IPS-NIHi11 (cell line): ENCODE data around the gene UBE2L3.
"Not testable (repeated sequence)": the region's sequence is repeated elsewhere in the genome, so short reads cannot be mapped to it uniquely, and the experiment has no call there.

Experiments used
- DNase-seq: peaks from one replicate; pipeline ENCODE4 v3.0.0; 2012; ENCODE audit warnings: mixed read lengths, low spot score

Gene UBE2L3

DNA sequence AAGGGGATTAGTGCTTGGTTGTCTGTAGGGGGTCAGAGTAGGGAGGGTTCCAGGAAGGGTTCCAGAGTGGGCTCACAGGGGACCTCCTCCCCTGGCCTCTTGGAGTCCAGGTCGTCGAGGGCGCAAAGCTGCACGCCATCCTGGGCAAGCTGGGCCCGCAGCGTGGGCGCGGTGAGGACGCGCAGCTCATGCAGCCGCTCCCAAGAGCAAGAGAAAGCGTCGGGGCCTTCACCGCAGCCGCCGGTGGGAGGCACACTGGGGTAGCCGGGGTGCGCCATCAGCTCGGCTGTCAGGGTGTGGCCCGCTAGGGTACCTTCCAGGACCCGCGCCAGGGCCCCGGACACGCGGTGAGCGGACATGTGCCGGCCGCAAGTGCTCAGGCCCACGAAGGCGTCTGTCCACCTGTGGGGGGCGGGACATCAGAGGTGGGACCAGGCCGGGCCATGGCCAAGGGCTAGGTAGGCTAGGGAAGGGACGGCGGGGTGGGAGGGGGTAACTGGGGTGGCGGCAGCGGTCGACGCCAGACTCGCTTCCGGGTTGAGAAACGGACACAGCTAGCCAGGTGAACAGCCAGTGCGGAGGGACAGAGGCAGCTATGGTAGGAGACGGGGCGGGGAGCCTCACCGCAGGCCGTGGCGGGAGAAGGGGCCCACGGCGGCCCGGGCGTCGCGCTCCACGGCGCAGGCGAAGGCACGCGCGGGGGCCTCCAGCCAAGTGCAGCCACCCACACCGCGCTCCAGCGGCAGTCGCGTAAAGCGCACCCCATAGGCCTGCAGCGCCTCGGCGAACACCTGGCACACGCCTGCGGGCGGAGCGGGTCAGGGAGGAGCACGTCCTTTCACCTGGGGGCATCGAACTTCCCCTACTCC lies 61.1 kb downstream of the UBE2L3 start:
- DNase-seq, result no peak

DNA sequence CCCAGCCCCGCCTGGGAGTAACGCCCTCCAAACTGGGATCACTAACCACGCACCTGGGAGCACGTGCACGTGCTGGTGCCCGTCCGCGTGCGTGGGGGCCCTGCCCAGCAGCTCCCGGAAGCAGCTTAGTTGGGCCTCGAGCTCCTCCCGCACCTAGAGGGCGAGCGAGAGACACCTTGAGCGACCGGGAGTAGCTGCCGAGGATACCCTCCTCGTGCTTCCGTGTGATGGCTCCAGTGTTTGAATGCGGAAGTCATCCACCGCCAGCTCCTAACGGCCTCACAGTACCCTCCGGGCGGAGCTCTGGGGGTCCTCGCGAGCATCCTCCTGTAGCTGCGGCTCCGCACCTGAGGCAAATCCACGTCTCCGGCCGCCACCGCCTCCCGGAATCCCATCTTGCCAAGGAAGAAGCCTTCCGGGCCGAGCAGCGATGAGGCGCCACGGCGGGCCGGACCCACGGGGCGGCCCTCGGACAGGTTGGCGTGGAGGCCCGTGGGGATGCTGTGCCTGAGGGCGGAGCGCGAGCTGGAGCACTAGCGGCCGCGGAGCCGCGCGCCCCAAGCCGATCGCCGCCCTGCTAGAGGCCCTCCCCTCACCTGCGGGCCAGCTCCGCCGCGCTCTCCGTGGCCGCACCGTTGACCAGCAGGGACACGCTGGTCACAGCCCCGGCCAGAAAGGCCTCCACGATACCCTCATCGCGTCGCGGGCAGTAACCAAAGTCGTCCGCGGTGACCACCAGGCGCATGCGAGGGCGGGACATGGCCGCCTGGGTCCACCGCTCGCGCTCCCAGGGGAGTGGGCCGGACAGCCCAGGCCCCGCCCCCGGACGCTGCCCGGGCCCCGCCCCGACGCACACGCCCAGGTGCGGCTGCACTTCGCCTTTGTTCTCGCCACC lies 62.0 kb downstream of the UBE2L3 start, which contains the start of gene YDJC:
TSS of gene YDJC (minus strand) at position 768 of the 895 bp plus-strand sequence. CDS start at position 760, 8 bp downstream.
- DNase-seq, result peak; percentile 95

DNA sequence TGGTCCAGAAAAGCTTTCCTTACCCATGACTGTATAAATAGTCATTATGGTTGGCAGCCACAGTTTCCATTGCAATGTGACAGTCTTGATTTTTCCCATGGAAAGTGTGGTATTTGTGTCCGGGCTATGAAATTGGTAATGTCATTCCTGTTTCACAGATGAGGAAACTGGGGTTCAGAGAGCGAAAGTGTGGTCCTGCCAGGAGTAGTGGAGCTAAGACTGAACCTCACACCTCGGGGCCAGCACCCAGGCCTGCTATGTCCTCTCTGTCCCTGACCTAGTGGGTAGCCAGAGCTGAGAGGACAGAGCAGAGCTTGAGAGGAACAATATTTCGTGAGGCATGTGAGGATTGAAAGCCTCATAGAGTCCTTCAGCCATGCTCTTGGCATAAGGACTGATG lies 63.5 kb downstream of the UBE2L3 start:
- DNase-seq, result no peak

DNA sequence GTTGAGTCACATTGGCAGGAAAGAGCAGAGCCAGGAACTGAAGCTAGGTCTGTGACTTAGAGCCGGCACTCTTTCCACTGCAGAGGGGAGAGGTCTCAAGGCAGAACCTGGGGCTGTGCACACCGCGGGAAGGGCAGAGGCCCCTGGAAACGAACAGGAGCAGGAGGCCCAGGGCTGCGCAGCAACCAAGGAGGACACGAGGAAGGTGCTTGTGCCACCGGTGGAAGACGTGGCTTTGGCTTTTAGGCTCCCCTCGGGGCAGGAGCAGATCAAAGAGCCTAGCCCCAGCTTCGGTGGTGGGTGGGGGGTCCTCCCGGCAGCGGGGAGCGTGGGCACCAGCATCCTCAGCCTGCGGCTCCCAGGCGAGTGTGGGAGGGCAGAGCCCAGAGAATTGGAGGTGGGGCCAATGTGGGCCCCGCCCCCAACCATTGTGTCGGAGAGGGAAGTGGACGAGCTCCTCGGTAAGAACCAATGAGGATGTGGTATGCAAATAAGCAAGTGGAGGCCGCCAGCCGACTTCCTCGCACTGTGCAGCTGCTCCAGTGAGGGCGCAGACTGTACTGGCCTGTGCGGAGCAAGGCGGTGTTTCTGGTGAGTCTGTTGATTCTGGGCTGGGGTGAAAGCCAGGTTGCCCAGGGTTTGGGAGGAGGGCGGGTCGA lies 64.9 kb downstream of the UBE2L3 start, which contains the start of gene CCDC116:
TSS of gene CCDC116 (plus strand) at position 524 of the 659 bp plus-strand sequence. CDS start 422 bp downstream, outside the sequence.
- DNase-seq, result peak; percentile 78

DNA sequence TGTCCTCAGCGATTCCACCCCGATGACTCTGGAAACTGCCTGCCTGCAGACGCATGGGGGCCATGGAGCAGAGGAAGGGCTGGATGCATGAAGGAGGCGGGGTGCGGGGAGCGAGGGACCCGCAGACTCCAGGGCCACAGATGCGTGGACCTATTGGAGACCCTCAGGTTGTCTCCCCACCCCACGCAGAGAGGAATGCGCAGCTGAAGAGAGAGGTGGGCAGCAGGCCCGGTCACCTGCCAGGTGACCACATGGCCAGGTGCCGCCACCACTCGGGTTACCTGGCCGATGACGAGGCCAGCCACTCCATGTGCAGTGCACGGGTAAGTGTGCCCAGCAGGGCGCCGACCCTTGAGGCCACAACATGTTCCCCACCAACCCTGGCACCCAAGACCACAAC lies 65.4 kb downstream of the UBE2L3 start:
- DNase-seq, result no peak

DNA sequence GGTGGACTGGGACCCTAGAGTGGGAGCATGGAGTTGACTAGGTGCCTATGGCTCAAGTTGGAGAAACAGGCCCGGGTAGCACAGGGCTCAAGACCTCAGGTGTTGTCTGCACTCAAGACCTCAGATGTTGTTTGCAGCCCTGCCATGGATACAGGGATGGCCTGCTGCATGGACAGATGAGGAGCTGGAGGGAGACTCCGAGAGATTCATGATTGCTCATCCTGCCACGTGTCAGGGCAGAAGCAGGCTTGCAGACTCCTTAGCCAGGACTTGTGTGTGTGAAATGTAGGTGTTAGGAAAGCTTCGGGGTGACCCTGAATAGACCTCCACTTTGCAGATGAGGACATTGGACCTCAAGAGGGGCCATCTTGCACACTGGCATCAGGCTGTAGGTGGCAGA lies 66.0 kb downstream of the UBE2L3 start:
- no peak for DNase-seq

DNA sequence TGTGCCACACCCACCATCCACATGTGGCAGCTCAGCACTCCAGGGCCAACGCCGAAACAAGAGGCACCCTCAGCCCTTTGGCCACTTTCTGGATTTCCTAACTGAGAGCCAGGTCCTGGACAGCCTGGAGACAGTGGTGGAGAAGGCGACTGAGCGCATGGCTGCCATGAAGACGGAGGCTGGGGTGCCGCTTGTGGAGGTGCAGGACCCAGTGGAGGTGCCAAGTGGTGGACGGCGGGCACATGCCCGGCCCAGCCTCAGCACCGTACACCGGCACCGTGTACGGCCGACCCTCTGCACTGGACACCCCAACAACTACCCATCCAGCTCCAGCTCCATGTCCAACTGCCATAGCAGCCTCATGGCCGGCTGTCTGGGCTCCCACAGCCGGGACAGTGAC lies 66.6 kb downstream of the UBE2L3 start:
- no peak for DNase-seq

DNA sequence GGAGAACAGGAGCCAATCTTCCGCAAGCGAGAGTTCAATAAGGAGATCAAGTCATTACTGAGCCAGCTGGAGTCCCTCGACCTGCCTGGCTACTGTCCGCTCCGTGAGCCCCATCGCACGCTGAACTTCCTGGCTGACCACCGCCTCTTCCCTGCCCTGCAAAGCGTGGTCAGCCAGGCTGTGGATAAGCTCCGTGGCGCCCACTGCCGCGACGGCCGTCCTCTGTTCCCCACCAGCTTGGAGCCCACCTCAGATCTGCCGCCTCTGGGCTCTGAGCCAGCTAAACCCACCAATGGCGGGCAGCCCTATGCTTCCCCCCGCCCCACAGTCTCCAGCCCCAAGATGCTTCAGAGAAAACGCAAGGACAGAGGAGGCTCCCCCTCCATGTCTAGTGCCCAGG lies 67.3 kb downstream of the UBE2L3 start:
- no peak for DNase-seq

DNA sequence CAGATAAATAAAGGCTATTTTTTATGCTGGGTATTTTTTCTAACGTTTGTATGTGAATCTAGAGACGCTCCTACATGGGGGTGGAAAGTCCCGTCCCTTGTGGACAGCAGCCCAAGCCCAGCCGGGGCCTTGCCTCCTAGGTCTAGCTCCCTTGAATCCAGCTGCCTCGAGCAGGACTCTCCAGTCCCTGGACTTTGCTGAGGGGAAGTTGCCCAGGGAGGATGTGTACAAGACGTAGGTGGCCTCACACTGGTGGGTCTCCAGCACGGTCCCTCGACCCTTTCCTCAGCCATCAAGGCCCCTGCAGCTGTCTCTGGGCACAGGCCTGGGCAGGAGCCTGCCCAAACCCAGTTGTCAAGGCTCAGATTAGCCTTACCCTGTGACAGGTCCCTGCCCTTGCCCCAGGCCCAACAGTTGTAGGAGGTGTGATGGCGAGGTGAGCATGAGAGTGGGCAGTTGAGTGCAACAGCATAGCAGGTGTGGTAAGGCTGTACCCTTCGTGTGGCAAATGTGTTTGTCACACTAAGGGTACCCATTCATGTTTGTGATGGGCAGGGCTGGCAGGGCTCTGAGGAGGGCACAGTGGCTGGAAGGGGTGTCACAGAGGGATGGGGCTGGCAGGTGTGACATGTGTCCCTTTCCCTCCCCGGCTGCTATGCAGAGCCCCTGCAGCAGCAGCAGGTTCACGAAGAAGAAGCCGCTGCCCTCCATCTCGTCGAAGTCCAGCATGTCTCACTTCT lies 68.4 kb downstream of the UBE2L3 start:
- no peak for DNase-seq

DNA sequence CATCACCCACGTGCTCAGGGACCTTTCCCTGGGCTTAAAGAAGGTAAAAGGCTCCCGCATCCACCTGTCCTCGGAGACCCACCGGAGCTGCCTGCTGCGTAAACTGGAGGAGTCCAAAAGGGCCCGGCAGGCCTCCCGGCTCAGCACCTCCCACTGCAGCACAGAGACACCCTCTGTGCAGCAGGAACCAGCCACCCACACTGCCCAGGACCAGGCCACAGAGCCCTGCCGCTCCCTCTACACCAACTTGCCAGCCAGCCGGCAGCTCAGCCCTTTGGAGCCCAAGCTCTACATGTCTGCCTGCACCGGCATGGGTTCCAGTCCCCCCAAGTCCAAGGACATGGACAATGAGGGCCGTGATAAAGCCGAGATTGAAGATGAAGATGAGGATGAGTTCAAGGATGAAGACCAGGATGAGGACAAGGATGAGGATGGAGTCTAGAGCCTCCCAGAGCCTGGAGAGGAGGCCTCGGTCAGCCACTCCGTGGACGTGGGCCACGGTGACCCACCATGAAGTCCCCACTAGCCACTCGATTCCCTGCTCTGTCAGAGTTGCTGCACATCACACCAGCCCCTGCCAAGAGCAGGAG lies 69.2 kb downstream of the UBE2L3 start:
- DNase-seq, result no peak

DNA sequence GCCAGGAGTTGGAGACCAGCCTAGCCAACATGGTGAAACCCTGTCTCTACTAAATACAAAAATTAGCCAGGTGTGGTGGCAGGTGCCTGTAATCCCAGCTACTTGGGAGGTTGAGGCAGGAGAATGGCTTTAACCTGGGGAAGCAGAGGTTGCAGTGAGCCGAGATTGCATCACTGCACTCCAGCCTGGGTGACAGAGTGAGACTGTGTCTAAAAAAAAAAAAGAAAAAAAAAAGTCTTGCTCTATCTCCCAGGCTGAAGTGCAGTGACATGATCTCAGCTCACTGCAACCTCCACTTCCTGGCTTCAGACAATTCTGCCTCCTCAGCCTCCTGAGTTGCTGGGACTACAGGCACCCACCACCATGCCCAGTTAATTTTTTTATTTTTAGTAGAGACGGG lies 69.9 kb downstream of the UBE2L3 start:
- DNase-seq, result not testable (repeated sequence)

DNA sequence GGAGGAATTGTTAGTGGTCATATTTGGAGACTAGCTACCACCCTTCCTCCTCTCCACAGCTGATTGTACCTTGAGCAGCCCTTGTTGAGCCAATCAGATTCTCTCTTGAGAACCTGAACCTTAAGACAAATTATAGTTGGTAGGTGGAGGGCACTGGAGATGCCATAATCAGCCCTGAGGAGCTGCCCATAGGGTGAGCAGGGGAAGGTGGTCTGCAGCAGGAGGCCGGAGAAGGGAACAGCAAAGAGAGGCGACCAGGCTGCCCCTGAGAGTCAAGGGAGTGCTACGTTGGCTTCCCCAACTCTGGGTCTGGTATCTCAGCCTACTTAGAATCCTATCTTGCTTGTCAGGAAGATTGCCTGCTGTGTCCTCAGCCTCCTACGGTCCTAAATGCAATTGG lies 71.8 kb downstream of the UBE2L3 start:
- no peak for DNase-seq

DNA sequence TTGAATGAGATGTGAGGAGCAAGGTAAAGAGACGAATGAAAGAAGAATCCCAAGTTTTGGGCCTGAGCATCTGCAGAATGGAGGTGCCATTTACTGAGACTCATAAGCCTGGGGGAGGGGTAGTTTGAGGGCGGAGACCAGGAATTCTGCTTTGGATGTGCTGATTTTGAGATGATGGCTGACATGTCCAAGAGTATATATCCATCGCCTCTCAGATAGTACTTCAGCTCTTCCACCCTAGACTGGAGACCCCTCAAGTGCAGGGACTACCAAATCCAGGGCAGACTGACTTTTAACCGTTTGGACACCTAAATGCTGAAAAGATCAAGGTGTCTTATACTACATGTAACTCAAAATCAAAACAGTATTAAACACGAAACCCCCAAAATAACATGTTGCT lies 73.3 kb downstream of the UBE2L3 start:
- DNase-seq, result no peak

DNA sequence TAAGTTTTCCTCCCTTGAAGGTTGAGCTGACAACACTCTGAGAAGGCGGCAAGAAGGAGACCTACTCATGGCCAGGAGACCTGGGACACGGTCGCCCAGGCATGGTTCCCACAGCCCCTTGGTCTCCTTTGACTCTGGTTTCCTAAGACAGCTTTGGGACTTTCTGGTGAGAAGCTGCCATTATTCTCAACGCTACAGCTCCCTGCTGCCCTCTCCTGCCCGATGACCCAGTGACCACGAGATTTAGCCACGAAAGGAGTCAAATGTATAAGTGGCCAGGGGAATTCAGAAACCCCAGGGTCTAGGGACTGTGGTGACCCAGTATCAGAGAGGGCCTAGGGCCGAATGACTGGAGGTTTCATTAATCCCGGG lies 73.9 kb downstream of the UBE2L3 start:
- peak; percentile 55 for DNase-seq

DNA sequence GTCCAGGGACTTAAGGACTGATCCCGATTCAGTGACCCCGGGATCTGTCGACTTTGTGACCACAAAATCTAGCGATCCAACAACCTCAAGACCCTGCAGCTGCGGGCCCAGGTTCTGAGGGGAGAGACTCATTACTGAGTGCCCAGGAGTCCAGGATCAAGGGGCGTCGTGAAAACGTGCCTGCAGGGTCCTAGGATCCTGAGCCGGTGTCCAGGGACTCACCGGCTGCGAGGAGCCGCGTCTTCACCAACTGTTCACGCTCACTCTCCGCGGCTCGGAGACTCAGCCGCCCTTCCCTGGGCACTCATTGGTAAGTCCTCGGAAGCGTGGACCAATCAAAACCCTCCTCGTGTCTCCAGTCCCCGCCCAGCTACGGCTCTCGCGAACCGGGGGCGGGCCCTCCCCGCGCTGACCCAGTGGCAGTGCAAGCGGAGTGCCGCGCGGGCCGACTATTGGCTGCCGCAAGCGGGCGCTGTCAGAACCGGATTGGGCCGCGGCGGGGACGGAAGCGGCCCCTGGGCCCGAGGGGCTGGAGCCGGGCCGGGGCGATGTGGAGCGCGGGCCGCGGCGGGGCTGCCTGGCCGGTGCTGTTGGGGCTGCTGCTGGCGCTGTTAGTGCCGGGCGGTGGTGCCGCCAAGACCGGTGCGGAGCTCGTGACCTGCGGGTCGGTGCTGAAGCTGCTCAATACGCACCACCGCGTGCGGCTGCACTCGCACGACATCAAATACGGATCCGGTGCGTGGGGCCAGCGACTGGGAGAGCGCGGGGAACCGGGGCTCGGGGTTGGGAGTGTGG lies 74.5 kb downstream of the UBE2L3 start, which contains the start of gene SDF2L1:
TSS of gene SDF2L1 (plus strand) at position 514 of the 795 bp plus-strand sequence. CDS start at position 549, 35 bp downstream.
- DNase-seq, result peak; percentile 97

DNA sequence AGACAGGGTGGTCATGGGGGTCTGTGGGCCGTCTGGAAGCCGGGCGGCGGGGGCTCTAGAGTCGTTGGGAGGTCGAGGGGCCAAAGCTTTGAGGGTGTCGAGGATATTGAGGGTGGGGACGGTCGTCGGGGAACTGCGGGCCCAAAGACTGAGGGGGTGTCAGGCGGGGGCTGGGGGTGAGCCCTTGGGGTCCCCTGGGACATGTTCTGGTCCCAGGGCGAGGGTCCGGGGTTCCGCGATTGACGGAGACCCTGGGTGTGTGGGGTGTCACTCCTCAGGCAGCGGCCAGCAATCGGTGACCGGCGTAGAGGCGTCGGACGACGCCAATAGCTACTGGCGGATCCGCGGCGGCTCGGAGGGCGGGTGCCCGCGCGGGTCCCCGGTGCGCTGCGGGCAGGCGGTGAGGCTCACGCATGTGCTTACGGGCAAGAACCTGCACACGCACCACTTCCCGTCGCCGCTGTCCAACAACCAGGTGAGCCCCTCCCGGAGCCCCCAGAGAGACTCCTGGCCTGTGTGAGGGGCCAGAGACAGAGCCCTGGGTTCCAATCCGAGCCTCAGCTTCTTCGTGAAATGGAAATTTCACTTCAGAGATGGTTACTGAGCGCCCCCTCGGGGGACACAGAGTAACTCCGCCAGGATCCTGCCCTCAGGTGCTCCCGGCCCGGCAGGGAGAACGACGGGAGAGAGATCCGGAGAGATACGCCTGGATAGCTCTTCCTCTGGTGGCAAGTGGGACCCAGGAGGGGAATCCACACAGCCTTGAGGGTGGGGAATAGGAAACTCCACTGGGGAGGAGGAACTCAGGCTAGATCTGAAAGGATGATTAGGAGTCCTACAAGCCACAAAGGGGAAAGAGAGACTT lies 75.3 kb downstream of the UBE2L3 start:
- DNase-seq, result peak; percentile 62

DNA sequence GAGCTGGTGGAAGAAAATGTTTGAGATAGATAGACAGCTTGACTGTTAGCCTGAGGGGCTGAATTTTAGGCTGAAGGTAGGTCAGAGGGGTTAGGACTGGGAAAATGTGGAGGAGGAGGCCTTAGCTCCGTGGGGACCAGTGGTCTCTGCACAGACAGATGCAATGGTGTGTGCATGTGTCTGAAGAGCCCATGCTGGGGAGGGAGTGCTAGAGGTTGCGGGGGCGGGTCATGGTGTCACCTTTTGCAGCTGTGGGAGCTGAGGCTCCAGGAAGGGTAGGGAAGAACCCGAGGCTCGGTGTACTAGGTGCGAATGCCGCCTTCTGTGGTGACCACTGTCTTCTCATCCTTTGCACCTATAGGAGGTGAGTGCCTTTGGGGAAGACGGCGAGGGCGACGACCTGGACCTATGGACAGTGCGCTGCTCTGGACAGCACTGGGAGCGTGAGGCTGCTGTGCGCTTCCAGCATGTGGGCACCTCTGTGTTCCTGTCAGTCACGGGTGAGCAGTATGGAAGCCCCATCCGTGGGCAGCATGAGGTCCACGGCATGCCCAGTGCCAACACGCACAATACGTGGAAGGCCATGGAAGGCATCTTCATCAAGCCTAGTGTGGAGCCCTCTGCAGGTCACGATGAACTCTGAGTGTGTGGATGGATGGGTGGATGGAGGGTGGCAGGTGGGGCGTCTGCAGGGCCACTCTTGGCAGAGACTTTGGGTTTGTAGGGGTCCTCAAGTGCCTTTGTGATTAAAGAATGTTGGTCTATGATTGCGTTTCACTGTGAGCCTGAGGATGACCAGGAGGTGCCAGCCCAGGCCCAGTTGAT lies 76.2 kb downstream of the UBE2L3 start:
- no peak for DNase-seq

DNA sequence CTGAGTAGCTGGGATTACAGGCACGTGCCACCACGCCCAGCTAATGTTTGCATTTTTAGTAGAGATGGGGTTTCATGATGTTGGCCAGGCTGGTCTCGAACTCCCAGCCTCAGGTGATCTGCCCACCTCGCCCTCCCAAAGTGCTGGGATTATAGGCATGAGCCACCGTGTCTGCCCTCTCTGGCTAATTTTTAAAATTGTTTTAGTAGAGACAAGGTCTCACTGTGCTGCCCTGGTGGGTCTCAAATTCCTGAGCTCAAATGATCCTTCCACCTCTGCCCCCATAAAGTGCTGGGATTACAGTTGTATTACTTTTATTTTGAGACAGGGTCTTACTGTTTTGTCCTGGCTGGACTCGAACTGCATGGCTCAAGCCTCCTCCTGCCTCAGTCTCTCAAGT lies 78.0 kb downstream of the UBE2L3 start:
- not testable (repeated sequence) for DNase-seq
